HG03521 (cell line): ENCODE measurements around the gene KCTD19.

ENCODE experiments used
- ATAC-seq: cut with Tn5 transposase; IDR thresholded peaks from one replicate; pipeline ENCODE4 v1.9.1; 2021; ENCODE audit warnings: mild to moderate bottlenecking, moderate library complexity; ENCODE audit not compliant: unreplicated experiment

Gene KCTD19

DNA sequence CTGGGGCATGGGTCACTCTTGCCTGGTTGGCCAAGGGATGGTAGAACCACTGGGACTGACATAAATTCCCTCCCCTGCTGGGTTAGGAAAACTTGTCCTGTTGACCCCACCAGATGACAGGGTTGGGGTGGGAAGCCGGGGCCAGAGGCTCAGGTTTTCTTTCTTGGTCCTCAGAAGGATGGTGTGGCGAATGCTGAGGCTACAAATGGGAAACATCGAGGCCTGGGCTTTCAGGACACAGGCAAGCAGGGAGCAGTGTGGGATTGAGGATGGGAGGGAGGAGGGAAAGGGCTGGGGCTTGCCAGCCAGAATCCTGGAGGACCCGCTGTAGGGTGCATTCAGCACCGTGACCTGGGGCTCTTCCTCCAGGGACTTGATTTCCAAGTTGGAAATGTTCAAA is 61.7 kb downstream of the KCTD19 start:
- no peak for ATAC-seq

DNA sequence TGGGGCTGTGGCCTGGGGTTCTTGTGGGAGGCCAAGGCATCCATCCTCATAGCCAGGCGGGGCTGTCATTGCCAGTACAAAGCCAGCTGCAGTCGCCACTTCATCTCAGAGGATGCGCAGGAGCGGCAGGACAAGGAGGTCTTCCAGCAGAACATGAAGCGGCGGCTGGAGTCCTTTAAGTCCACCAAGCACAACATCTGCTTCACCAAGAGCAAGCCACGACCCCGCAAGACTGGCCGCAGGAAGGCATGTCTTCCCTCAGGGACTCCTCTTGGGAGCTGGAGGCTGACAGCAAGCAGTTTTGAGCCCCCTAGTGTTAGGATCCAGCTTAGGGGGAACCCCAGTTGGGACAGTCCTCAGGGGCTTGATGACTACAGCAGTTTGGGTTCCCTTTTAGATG is 62.3 kb downstream of the KCTD19 start:
- no peak for ATAC-seq

DNA sequence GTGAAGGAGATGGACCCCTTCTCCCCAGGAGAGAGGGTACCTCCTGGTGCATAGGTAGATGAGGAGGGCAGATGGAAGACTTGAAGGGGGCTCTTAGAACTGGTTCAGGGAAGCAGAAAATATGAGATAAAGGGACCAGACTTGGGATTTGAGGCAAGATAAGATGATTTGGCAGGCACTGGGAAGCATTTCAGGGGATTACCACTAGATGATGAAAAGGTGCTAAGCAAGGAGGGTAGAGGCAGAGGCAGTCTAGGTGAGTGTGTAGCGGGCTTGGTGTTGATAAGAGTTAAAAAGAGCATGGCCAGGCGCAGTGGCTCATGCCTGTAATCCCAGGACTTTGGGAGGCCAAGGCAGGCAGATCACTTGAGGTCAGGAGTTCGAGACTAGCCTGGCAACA is 63.3 kb downstream of the KCTD19 start:
- ATAC-seq = no peak

DNA sequence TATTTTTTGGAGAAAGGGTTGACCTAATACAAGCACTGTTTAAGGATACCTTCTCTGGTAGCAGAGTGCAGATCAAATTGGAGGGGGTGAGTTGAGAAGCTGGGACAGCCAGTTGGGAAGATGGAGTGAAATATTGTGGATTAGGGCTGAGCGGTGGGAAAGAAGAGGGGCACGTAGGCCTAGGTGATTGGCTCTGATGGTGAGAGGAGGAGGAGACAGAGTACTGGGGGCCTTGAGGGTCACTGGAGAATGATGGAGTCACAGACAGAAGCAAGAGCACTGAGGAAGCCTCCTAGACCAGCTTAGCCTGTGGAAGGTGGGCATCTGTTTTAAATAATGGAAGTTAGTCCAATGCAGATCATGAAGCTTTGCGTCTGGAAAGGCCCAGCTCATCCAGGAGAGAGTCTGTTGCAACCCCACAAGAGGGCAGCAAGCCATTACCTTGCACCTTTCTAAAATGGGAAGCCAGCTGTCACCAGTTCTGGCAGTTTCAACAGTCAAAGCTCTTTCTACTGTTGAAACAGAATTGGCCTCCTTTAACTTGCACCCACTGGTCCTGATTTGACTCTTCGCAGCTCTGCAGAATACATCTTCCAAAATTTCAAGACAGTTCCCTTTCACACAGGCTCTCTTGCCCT is 66.0 kb downstream of the KCTD19 start:
- no peak for ATAC-seq

DNA sequence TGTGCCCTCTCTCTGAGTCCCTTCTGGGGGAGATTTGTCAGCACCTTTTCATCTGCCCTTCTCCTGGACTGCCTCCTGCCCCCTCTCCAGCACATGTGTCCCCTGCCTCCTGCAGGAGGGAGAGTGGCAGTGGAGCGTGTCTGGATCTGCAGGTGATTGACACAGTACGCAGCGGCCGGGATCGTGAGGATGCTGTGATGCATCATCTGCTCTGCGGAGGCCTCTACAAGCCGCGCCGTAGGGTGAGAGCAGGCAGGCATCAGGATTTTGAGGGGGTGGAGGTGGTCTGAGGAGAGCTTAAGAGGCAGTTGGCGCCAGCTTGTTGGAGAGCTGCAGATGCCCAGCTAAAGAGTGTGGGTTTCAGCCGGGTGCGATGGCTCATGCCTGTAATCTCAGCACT is 66.8 kb downstream of the KCTD19 start:
- no peak for ATAC-seq

DNA sequence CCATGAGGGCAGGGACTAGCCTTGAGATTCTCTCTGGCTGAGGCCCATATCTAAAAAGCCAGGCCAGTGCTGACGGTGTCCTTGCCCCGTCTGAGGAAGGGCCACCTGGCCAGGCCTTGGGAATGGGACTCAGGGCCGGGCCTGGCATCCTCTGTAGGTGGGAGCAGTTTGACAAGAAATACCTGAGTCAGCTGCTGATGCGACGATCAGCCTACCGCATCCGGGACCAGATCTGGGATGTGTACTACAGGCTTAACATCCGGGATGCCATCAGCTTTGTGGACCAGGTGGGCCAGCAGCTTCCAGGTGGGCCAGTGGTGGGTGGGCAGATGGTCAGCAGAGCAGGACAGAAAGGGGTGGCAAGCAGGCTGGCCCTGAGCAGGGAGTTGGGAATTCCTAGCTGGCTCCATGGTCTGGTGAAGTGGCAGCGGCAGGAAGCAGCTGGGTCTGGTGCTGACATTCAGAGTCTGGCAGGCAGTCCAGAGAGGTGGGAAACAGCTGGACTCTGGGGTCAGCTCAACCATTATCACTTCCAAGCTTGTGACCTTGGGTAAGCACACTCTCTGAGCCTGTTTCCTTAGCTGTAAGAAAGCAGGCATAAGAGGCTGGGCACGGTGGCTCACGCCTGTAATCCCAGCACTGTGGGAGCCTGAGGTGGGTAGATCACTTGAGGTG is 68.2 kb downstream of the KCTD19 start:
- ATAC-seq = no peak

DNA sequence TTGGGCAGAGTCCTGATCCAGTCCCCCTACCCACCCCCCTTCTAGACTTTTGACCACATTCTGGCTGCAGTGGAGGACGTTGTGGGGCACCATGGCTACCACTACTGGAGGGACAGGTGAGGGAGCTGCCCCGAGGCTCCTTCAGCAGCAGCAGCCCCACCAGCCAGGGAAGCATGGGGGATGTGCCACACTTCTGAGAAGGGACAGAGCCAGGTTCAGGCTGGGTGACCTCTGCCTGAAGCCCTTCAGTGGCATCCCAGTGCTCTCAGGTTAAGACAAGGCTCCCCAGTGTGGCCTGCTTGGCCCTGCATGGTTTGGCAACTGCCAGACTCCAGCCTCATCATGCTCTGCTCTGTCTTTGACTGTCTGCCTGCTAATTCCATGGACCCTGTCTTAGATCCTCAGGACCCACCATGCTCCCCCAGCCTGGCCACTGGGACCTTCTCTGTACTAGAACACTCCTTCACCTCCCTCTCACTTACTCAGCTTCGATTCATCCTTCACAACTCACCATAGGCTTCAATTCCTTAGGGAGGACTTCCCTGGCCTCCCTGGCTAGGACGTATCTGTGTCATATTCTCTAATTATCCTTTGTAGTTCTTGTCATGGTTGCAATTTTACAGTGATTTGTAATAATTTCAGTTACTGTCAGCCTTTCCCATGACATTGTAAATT is 68.9 kb downstream of the KCTD19 start:
- ATAC-seq = no peak

DNA sequence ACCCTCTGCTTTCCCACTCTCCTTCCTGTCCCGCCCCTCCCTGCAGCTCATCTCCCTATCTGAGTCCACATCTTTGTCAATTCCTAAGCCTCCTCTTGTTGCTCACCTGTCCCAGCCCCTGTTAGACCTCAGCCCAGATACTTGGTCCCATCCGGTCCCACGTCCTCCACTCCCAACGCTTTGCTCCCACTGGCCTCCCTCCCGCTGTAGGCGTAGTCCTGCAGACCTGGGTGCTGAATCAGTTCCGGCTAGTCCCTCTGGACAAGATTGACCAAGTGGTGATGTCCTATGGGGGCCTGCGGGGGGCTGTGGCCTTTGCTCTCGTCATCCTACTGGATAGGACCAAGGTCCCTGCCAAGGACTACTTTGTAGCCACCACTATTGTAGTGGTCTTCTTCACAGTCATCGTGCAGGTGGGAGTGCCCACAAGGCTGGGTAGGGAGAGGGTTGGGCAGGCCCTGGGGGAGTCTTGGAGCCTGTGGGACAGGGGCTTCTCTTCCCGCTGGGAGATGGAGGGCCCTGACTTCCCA is 69.8 kb downstream of the KCTD19 start:
- no peak for ATAC-seq

DNA sequence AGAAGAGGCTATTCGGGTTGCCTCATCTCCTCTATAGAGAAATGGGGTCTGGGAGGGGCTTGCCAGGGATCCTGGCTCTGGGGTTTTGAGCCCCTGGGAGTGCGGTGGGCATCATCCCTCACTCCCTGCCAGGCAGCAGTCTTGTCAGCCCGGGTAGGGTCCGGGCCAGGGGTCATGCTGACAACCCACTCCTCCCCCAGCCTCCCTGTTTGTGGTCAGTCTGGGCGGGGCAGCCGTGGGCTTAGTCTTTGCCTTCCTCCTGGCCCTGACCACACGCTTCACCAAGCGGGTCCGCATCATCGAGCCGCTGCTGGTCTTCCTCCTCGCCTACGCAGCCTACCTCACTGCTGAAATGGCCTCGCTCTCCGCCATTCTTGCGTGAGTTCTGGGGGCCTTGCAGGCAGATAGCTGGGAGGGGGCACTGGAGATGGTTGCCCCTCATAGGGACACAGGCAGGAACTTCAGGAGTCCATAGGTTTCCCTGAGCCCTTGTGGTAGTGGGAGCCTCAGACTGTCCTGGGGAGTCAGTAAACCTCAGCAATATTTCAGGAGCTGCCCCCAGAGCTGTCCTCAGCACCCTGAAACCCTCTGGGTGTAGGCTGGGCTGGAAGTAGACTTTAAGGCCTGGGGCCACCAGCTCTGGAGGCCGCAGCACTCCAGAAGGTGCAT is 70.9 kb downstream of the KCTD19 start:
- no peak for ATAC-seq

DNA sequence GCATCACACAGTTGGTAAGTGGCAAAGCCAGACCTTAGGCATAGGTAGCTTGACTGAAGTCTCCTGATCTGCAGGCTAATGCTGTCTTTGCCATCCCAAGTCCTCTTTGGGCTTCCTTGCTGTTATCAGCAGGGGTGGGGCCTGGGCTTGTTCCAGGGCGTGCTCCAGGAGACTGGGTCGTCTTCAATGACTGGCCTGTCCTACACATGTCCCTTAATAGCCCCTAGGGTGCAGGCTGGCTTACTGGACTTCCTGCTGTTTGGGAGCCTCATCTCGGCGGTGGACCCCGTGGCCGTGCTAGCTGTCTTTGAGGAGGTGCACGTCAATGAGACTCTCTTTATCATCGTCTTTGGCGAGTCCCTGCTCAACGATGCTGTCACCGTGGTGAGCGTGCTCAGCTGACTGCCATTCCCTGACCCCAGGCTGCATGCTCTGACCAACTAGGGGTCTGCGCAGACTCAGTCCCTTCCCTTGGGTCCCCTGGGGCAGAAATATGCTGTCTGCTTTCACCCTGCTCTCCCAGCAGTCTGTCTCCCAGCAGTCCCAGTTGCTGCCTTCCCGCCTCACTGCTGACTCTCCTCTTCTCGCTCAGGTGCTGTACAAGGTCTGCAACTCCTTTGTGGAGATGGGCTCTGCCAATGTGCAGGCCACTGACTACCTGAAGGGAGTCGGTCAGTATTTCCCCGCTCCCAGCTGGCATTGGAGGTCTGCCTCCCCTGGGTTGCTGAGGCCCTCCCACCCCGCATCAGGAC is 71.6 kb downstream of the KCTD19 start:
- no peak for ATAC-seq

DNA sequence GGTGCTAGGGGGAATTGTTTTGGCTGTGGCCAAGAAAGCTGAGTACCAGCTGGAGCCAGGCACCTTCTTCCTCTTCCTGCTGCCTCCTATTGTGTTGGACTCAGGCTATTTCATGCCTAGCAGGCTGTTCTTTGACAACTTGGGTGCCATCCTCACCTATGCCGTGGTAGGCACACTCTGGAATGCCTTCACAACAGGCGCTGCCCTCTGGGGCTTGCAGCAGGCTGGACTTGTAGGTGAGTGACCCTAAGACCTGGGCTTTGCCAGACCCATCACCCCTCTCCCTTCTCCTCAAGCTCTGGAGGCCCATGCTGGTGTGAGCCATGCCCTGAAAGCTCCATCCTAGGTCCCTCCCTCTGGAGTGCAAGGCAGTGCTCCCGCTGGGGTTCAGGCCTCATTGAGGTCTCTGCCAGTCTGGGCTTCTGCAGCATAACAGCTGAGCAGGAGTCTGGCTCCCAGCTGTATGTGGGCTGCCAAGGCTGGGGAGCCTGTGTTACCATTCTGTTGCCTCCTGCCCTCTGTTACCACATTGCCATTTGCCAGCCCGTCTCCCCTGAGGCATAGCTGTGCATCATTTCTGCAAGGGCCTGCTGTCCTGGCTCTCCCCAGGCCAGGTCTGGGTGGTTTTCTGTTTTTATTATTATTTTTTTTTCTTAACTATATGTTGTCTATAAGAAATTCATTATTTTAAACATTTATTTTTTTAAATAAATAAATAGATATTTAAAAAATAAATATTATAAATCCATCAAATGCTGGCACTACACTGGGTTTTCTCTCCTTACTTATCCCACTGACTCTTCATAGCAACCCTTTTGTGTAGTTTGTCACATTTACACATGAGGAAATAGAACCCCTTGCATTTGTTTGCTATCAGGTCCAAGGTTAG is 73.7 kb downstream of the KCTD19 start:
- ATAC-seq = no peak

DNA sequence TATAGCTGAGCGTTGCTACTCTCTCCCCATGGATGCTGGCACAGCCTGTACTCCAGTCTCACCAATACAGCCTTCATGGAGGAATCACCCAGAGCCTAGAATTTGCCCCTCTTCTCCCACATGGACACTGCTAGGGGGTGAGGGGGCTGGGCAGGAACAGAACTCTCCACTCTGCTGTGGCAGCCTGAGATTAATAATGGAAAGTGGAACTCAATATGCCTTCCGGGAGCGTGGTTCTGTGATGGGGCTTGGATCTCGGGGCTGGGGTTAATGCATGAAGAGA is 76.6 kb downstream of the KCTD19 start:
- ATAC-seq = no peak

DNA sequence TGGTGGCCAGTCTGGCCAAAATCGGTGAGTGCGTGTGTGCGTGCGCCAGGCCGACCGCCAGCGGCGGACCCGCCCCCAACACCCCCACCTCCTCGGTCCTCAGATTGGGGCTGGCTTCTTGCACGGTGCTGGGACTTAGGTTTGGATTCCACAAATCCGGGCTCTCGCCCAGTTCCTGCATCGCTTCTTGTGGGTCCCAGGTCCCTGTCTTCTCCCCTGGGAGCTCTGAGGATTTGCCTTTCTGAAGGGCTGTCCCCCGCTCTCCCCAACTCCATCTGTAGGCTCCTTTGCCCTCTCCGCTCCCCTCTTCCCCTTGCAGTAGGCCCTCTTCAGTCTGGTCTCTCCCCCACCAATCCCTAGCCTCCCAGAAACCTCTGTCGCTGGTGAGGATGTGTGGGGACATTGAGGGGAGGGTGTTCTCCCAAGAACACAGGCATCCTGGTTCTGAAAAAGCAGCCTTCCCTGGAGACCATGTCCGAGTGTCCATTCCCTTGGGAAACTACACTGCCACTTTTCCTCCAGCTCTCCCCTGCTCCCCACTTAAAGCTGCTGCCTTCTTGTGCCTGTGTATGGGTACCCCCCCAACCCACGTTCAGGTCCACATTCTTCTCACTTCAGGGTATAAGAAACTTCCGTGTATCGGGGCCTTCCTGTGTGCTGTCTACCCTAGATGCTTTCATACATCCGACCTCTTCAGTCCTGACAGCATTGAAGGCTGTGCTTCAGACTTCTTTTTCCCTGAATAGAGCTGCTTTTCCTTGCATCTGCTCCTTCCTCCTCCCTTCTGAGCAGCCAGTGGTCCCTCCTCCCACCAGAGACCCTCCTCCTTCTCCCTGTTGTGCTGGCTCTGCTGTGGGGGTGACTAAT is 77.1 kb downstream of the KCTD19 start:
- no peak for ATAC-seq

DNA sequence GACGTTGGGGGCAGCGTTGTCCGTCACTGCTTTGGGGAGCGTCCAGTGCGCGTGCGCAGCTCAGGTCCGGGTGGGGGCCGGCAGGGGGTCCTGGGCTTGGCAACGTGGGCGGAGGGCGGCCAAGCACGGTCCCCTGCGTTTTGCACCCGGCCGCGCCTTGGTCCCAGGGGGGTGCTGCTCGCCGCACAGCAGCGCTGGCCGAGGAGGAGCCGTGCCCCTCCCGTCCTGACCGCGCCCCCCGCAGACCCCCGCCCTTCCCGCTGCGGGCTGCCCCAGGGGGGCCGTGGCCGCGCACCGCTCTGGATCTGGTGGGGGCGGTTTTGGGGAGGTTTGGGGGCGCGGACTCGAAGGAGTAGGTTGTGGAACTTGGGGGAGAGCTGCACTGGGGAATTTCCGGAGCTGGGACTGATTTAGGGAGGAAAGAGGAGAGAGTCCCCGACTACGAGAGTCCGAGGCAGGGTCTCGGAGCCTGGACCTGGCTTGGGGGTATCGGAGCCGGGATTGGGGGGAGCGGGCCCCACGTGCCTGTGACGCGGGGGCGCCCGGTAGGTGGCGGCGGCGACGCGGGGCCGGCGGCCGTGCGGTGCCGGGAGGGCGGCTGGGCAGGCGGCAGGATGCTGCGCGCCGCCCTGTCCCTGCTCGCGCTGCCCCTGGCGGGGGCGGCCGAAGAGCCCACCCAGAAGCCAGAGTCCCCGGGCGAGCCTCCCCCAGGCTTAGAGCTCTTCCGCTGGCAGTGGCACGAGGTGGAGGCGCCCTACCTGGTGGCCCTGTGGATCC is 78.0 kb downstream of the KCTD19 start, which contains the start of gene SLC9A5:
Gene SLC9A5, plus strand, starts transcription at position 579 of the 777 bp plus-strand sequence. Its CDS starts 36 bp downstream, at position 615.
- no peak for ATAC-seq

DNA sequence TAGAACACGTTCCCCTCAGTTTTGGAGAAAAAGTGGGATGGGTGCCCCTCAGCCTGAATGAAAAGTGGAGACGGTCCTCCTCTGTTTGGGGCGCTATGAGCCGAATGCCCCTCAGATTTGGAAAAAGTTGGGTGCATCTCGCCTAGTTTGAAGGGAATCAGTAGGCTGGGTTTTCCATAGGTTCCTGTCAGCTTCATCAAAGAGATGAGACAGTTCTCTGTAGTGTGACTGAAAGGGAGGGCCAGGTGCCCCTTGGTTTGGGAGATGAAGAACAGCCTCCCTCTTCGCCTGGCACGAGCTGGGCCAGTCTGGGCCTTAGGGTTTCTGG is 78.5 kb downstream of the KCTD19 start:
- no peak for ATAC-seq

DNA sequence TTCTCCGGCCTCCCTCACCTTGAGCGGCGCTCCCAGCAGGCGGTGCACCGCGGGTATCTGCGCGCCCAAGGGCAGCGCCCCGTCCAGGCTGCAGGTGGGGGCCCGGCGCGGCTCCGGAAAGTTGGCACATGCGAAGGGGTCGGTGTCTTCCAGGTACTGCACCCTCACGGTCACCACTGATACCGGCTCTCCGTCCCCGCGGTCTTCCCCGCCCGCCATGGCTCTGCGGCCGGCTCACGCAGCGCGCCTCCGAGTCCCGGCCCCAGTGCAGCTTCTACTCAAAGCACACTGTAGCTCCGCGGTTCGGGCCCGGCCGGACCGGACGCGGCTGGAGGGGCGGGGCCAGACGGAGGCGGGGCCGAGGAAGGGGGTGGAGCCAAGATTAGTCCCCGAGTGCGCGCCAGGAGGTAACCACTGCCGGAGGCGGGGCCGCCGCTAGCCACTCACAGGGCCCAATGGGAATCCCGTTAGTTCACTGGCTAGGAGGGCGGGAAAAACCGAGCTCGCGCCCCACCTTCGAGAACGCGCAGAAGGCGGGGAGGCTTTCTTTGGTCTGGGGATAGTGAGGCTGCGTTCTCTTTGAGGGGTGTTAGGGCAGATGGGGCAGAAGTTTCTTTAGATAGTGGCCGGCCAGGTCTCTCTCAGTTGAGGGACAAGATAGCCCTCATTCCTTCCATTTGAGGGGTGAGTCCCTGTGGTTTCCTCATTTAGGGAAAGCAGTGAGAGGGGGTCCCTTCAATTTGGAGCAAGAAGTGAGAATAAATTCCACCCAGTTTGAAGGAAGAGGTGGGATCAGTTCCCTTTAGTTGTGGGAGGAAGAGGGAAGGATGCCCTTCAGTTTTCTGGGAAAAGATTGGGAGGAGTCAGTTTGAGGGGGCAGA is 79.1 kb downstream of the KCTD19 start, which contains the start of gene FHOD1:
Gene FHOD1, minus strand, starts transcription at position 290 of the 881 bp plus-strand sequence. Its CDS starts 71 bp downstream, at position 219.
- ATAC-seq = peak; percentile 55

DNA sequence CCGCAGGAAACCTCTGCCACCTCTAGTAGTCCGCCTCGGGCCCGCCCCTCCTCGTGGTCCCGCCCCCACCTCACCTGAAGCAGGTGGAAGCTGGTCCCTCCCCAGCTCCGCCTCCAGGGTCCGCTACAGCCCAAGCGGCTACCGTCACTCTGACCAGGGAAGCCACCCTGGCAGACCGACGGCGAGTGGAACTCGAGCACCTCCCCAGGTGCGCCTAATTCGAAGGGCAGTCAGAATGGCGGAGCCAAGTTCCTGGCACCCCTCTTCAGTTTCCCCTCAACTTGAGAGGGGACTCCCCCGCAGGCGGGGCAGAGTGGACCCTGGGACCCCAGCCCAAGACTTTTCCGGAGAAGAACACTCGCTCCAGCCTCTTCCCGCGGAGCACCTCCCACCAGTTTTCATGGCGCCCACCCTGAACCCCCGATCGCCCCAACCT is 79.8 kb downstream of the KCTD19 start:
- ATAC-seq = no peak
